DMS153 treated with DMSO at 0.1 percent for 48 hours (cell line): ENCODE results near the gene TFPT.

Source experiments
- DNase-seq: peaks from one replicate; lab custom pipeline; 2025; ENCODE audit not compliant: unreplicated experiment; lab: John Stamatoyannopoulos, UW

The TFPT gene

GRCh38 chr19:54081032-54081431 is 34.4 kb downstream of the TFPT start, which contains the start of gene TARM1:
Gene TARM1 (minus strand): TSS chr19:54081365. CDS start chr19:54081340, 25 bp downstream.
- no peak for DNase-seq

- no peak for DNase-seq
These were observed 38.1 kb downstream of the TFPT start for GRCh38 chr19:54077334-54077733.

GRCh38 chr19:54074851-54075250 is 40.6 kb downstream of the TFPT start:
- no peak for DNase-seq

DNA sequence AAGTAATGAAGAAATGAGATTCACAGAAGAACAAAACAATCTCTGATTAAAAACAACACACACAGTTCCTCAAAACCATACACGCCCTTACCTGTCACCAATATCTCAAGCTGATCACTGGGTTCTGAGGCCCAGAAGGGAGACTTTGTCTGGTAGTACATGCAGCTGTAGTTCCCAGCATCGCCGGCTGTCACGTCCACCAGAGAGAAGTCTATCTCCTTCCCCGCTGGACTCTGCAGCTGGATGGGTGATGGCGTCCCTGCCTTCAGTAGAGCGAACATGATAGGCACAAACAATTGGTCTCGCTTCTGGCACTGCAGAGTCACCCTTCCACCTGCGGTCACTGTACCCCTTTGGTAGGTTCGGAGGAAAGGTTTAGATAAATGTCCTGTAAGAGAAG is 41.6 kb downstream of the TFPT start:
- no peak for DNase-seq

DNA sequence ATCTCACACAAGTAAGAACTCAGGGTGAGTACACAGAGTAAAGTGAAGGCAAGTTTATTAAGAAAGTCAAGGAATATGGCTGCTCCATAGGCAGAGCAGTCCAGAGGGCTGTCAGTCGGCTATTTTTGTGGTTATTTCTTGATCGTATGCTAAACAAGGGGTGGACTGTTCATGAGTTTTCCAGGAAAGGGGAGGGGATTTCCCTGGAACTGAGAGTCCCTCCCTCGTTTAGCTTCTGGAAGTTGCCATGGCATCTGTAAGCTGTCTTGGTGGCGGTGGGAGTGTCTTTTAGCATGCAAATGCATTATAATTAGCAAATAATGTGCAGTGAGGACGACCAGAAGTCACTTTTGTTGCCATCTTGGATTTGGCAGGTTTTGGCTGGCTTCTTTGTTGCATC is 46.0 kb downstream of the TFPT start:
- DNase-seq = no peak

DNA sequence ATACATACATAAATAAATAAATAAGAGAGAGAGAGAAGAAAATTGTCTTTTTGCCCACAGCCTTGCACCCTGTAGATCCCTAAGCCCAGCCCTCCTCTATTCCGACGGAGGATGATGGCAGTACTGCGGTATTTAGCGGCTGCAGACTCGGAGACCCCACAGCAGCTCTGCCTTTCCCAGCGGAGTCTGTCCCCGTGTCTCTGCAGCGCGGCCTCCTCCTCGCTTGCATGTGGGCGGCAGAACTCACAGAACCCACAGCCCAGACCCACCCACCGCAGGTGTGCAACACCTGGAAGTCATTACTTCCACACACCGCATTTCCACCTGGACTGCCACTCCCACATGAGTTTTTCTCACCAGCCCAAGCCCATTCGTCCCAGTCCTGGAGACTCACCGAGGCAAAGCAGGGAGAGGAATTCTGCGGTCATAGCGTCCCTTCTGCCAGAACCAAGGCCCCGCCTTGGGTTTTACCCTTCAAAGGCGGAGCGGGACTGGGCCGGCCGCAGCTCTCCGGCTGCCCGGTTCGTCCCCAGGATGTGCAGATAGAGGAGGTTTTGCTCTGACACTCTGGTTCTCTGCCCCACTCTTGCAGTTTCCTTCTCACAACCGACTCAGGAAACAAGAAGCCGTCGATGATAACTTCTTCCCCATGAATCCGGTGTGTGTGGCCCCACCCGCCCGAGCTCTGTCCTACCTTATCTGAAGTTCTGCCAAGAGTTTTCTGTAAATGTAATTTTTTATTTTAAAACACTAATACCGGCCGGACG is 51.9 kb downstream of the TFPT start, which contains the start of gene VSTM1:
Gene VSTM1, minus strand, starts transcription at position 548 of the 767 bp plus-strand sequence. Its CDS starts 120 bp downstream, at position 428.
- no peak for DNase-seq

DNA sequence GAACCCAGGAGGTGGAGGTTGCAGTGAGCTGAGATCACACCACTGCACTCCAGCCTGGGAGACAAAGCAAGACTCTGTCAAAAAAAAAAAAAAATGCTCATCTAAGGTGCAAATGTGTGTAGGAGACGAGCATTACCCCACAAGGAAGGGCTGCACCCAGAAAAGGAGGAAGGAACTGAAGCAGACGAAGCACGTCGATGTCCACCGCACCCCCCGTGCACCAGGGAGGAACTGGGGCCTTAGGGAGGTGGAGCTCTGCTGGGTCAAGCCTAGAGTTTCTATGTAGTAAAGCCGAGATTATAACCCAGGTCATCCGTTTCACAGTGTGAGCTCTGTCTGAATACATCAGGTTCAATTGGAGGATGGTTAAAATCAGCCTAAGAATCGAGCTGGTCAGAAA is 52.8 kb downstream of the TFPT start:
- no peak for DNase-seq
